Endometrium (tissue), 2 donors: Measurements from ENCODE around the gene SPATA33.

Experiments
- FAIRE-seq: peaks from 2 replicates; lab custom pipeline; 2012; peaks lifted over from hg19 to GRCh38; lab: Jason Lieb, UNC
- donor health status: control.
- donor health status: control.

Gene SPATA33

DNA sequence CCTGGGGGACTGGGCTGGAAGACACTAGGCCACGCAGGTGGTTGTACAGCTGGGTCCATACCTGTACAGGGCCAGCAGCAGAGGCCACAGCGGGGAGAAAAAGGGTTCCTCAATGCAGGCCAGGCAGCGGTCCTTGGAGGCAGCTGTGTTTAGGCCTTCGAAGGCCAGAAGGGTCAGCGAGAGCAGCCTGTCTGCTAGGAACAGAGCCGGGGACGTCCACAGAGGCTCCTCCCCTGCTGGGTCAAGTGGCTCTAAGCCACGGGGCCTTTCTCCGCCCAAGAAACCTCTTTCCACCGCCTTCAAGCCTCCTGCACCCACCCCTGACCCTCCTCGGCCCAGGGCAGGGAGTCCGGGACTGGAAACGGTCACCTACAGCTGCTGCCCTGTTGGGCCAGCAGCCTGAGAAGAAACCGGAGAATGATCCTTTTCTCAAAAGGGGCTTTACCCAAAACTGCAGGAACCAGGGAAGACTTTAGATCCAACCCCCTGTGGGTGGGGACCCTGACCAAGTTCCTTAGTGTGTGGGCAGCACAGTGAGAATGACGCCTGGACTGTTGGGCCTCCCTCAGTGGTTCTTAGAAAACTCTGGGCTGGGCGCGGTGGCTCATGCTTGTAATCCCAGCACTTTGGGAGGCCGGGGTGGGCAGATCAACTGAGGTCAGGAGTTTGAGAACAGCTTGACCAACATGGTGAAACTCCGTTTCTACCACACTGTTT lies 52.2 kb downstream of the SPATA33 start:
- FAIRE-seq = no peak

DNA sequence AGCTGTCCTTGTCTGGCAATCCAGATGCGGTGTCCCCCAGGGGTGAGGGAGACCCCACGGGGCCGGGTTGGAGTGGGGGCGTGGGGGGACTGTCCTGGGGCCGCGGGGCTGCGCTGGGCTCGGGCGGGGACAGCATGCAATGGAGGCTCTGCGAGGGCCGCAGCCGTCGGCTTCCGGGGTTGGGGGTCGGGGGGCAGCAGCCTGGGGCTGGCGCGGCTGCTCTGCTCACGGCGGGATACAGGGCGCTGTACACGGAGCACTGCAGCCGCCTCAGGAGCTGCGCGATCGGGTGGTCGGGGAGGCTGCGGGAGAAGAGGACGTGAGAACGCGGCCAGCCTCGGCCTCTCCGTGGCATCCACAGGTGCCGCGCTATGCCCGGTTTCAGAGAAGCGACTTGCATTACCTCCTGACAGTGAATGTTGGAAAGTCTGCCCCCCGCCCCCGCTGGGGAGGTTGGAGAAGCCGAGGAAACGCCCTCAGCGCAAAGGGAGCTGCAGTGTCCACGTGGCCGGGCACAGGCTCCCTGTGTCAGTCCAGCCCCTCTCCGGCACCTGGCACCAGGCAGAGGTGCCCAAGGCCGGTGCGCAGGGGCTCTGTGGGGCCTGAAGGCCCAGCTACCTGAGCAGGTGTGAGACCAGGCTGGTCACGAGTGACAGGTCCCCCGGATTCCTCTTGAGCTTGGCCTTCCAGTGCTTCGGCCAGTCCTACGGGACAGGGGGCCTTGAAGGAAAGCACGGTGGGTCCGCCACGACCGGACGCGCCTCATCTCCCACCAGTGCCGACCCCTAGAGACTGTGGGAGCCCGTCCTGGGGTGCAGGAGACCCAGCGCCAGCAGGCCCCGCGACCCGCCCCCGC lies 53.3 kb downstream of the SPATA33 start:
- no peak for FAIRE-seq

DNA sequence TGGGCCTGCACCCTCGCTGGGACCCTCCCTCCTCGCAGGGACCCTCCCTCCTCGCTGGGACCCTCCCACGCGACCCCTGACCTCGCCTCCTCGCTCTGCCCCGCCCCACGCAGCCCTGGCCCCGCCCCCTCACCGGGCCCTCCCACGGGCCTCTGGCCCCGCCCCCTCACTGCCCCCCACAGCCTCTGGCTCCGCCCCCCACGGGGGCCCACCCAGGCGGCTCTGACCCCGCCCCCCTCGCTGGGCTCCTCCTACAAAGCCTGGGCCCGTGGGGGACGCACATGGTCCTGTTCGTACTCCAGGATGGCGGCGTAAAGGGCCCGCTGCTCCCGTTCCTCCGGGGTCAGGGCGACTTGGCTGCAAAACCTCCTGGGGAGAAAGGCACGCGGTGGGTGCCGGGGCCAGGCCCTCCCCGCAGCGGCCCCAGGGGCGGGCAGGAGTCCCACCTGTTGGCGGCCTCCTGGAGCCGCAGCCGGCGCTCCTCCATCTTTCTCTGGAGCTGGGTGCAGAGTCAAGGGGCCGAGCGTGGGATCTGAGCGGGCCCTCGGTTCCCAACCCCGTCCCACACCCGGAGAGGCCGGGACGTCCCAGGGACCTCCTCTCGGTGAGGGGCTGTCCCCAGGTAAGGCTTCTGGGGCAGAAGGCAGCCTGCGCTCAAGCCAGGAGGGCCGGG lies 54.1 kb downstream of the SPATA33 start:
- no peak for FAIRE-seq

DNA sequence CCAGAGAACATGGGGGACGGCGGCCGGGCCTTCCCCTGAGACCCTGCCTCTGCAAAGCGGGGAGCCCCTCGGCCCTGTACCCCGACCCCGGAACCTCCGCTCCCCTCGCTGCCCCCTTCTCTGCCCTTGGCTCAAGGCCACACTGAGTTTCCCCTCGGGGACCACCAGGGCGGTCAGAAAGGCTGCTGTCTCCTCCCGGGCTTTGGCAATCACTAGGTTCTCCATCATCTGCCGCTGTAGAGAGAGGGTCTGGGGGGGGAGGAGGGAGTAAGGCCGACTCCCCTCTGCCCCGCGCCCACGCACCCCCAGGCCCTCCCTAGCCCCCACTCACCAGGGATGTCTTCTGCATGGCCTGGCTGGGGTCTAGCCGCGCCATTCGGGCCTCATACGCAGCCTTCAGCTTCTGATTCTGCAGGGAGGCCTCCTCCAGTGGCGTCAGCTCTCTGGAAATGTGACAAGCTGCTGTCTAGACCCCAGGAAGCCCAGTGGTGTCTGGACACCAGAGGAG lies 54.7 kb downstream of the SPATA33 start:
- no peak for FAIRE-seq

DNA sequence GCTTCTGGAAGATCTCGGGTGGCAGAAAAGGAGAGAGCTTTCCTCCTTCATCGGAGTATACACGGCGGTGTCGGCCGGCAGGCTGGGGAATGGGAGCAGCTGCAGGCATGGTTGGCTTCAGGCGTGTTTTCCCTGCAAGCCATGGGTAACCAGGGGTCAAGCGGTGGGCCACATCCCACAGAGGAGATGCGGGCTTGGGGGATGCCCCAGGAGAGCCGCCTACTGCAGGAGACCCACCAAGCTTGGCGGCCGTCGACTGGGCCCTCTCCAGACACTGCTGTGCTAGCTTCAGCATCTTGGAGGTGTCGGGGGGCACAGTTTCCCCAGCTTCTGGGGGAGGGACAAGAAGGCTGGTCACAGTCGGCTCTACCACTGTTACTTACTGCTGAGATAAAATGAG lies 58.9 kb downstream of the SPATA33 start:
- no peak for FAIRE-seq

DNA sequence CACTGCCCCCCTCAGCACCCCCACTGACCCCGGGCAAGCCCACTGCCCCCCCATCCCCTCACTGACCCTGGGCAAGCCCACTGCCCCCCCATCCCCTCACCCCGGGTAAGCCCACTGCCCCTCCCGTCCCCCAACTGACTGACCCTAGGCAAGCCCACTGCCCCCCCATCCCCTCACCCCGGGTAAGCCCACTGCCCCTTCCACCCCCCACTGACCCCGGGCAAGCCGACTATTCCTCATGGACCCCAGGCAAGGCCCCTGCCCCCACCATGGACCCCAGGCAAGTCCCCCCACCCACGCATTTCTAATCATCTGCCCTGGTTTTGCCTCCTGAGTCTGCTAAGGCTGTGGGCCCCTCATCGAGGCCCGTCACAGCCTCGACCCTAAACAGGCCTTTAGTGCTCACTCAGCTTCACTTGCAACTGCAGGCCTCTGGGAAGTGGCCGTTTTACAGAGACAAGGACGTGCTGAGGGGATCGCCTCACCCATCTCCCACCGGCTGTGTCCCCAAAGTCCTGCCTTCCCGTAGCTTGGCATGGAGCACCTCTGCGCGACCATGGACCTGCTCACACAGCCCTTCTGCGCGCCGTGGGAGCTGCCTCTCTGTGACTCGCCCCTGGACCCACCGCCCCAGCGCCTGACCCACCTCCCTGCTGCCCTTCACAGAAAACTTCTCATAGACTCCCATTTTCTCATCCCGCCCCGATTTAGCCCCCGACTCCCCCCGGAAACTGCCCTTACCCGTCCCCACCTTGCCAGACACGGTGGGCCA lies 59.5 kb downstream of the SPATA33 start:
- no peak for FAIRE-seq

DNA sequence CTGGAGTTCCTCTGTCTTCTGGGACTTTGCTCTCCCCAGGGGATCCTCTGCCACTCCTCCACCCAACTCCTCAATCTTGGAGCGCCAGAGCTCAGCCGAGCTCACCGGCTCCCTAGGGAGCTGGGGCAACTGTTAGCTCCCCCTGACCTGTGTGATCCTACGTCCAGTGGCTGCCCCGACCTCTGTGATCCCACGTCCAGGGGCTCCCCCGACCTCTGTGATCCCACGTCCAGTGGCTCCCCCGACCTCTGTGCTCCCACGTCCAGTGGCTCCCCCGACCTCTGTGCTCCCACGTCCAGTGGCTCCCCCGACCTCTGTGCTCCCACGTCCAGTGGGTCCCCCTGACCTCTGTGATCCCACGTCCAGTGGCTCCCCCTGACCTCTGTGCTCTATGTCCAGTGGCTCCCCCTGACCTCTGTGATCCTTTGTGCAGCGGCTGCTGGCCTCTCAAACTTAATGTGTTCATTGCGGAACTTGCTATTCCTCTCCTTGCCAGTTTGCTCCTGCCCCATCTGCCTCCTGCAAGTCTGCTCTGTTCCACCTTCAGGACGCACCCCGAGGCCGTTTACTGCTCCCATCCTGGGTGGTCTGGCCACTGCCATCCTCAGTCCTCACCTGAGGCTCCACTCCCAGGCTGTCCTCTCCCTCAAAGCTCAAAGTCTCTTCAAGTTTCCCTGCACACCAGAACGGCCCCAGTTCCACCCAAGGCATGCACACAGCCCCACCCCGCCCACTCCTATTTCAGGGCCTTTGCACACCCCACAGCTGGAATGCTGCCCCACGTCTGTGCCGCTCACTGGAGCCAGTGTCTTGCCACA lies 60.3 kb downstream of the SPATA33 start:
- no peak for FAIRE-seq
